IPS-NIHi7 (cell line): ENCODE results near the gene SPAM1.
"Not testable (repeated sequence)": the region's sequence is repeated elsewhere in the genome, so short reads cannot be mapped to it uniquely, and the experiment has no call there.

Experiments
- DNase-seq: peaks from one replicate; pipeline ENCODE4 v3.0.0; 2012; ENCODE audit warnings: mixed read lengths; ENCODE audit errors: extremely low spot score

The SPAM1 gene

GRCh38 chr7:123924941-123925340 is at the start of gene SPAM1:
Gene SPAM1, plus strand, starts transcription at chr7:123925241. Its CDS starts 28,330 bp downstream, at chr7:123953571.
- no peak for DNase-seq

GRCh38 chr7:123876557-123877256 is 48.3 kb upstream of the SPAM1 start:
- DNase-seq, result no peak

- DNase-seq, result no peak
These were observed 45.4 kb upstream of the SPAM1 start for GRCh38 chr7:123879628-123880027.

- DNase-seq, result no peak
These were observed 43.7 kb upstream of the SPAM1 start for GRCh38 chr7:123881300-123881699.

- DNase-seq, result no peak
These were observed 41.9 kb upstream of the SPAM1 start for GRCh38 chr7:123883154-123883553.

GRCh38 chr7:123888192-123888591 is 36.8 kb upstream of the SPAM1 start:
- no peak for DNase-seq

- not testable (repeated sequence) for DNase-seq
These were observed 30.3 kb upstream of the SPAM1 start for GRCh38 chr7:123894753-123895152.

GRCh38 chr7:123901101-123901500 is 23.9 kb upstream of the SPAM1 start:
- DNase-seq, result no peak

- DNase-seq, result no peak
These were observed 19.3 kb upstream of the SPAM1 start for GRCh38 chr7:123905714-123906113.

GRCh38 chr7:123916240-123916724 is 8.8 kb upstream of the SPAM1 start:
- peak; percentile 60 for DNase-seq

- DNase-seq, result no peak
These were observed 7.2 kb upstream of the SPAM1 start for GRCh38 chr7:123917878-123918277.

GRCh38 chr7:123918309-123918708 is 6.7 kb upstream of the SPAM1 start:
- no peak for DNase-seq

- DNase-seq, result no peak
These were observed 1.4 kb upstream of the SPAM1 start for GRCh38 chr7:123923599-123923998.

GRCh38 chr7:123929107-123929506 is 4.1 kb downstream of the SPAM1 start:
- DNase-seq, result peak; percentile 38

- no peak for DNase-seq
These were observed 4.6 kb downstream of the SPAM1 start for GRCh38 chr7:123929655-123930054.

- no peak for DNase-seq
These were observed 10.7 kb downstream of the SPAM1 start for GRCh38 chr7:123935436-123936381.

- DNase-seq, result no peak
These were observed 11.3 kb downstream of the SPAM1 start for GRCh38 chr7:123936388-123936787.

- no peak for DNase-seq
These were observed 14.7 kb downstream of the SPAM1 start for GRCh38 chr7:123939784-123940183.

GRCh38 chr7:123941391-123942180 is 16.5 kb downstream of the SPAM1 start:
- no peak for DNase-seq

- no peak for DNase-seq
These were observed 19.4 kb downstream of the SPAM1 start for GRCh38 chr7:123944395-123944794.

- DNase-seq, result no peak
These were observed 20.9 kb downstream of the SPAM1 start for GRCh38 chr7:123945938-123946337.

GRCh38 chr7:123948136-123948535 is 23.1 kb downstream of the SPAM1 start:
- DNase-seq, result no peak
